Coronary artery (tissue), 2 donors: Measurements from ENCODE around the gene ASRGL1.

Experiments used
- DNase-seq: peaks from one replicate; pipeline ENCODE4 v3.0.0-alpha.2; 2017; ENCODE audit warnings: low spot score
- H3K27ac ChIP-seq, 2 donors: fragments of 200-600 bp; sonication (generic); one replicate each; pipeline ENCODE4 v1.5.1; 2016 to 2019
- H3K4me3 ChIP-seq: fragments of 200-600 bp; sonication (generic); 2 replicates; pipeline ENCODE4 v1.5.1; 2016; ENCODE audit warnings: mild to moderate bottlenecking, moderate library complexity
- CTCF ChIP-seq: fragments of 200-600 bp; sonication (generic); IDR thresholded peaks from one replicate; pipeline ENCODE4 v1.5.1; 2019; ENCODE audit warnings: antibody characterized with exemption

Gene ASRGL1

GRCh38 chr11:62337303-62338181 lies at the start of gene ASRGL1:
Gene ASRGL1, plus strand, starts transcription at chr11:62337448. Its CDS starts 530 bp downstream, at chr11:62337978.
- peak within 1 kb of the TSS; percentile 28 to 47 for H3K27ac ChIP-seq
- peak; percentile 79 for DNase-seq

GRCh38 chr11:62295504-62295903 lies 41.7 kb upstream of the ASRGL1 start:
- no peak for TF ChIP-seq CTCF
- DNase-seq, result no peak
- H3K27ac ChIP-seq, result no peak overlapping the region
- H3K4me3 ChIP-seq, result no peak overlapping the region

More at GRCh38 chr11:62337303-62338181, at the start of gene ASRGL1:
- TF ChIP-seq CTCF, result no peak
- peak within 1 kb of the TSS; percentile 88 for H3K4me3 ChIP-seq

- DNase-seq, result no peak
- Histone ChIP-seq H3K27ac (no peak within 1 kb of the TSS), H3K4me3 (no peak within 1 kb of the TSS)
- TF ChIP-seq CTCF, result no peak
Observed at GRCh38 chr11:62298975-62299374, 38.3 kb upstream of the ASRGL1 start, which contains the start of gene SCGB1D4. Gene SCGB1D4, minus strand, starts transcription at chr11:62299075. Its CDS starts 65 bp downstream, at chr11:62299010.

- Histone ChIP-seq H3K4me3 (no peak overlapping the region), H3K27ac (no peak overlapping the region)
- DNase-seq, result no peak
- no peak for TF ChIP-seq CTCF
Observed at GRCh38 chr11:62306227-62306626, 31.0 kb upstream of the ASRGL1 start.

GRCh38 chr11:62307950-62308349 lies 29.3 kb upstream of the ASRGL1 start:
- no peak for TF ChIP-seq CTCF
- H3K27ac ChIP-seq, result no peak overlapping the region
- no peak for DNase-seq
- H3K4me3 ChIP-seq, result no peak overlapping the region

- TF ChIP-seq CTCF, result no peak
- H3K4me3 ChIP-seq, result no peak overlapping the region
- H3K27ac ChIP-seq, result no peak overlapping the region
- no peak for DNase-seq
Observed at GRCh38 chr11:62309991-62310390, 27.3 kb upstream of the ASRGL1 start.

- no peak overlapping the region for H3K4me3 ChIP-seq
- no peak for TF ChIP-seq CTCF
- DNase-seq, result no peak
- H3K27ac ChIP-seq, result no peak overlapping the region
Observed at GRCh38 chr11:62315431-62315830, 21.8 kb upstream of the ASRGL1 start.
